Ishikawa (cell line): ENCODE data around the gene PRRT3.

Source experiments
- CEBPB ChIP-seq: IDR thresholded peaks from 2 replicates; pipeline ENCODE4 v1.6.1; 2012
- CREB1 ChIP-seq: IDR thresholded peaks from 2 replicates; pipeline ENCODE4 v1.6.1; 2012; ENCODE audit warnings: low read depth
- EP300 ChIP-seq: IDR thresholded peaks from 2 replicates; pipeline ENCODE4 v1.6.1; 2012; ENCODE audit warnings: borderline replicate concordance
- FOXM1 ChIP-seq: IDR thresholded peaks from 2 replicates; pipeline ENCODE4 v1.6.1; 2012; ENCODE audit warnings: low read depth, borderline replicate concordance
- NFIC ChIP-seq: IDR thresholded peaks from 2 replicates; pipeline ENCODE4 v1.6.1; 2012
- RAD21 ChIP-seq: IDR thresholded peaks from 2 replicates; pipeline ENCODE4 v1.6.1; 2012; ENCODE audit warnings: low read depth
- TAF1 ChIP-seq: IDR thresholded peaks from 2 replicates; pipeline ENCODE4 v1.6.1; 2012; ENCODE audit warnings: low read depth, mild to moderate bottlenecking
- TCF12 ChIP-seq: IDR thresholded peaks from 2 replicates; pipeline ENCODE4 v1.6.1; 2012; ENCODE audit warnings: low read depth
- TEAD4 ChIP-seq: IDR thresholded peaks from 2 replicates; pipeline ENCODE4 v1.6.1; 2012
- YY1 ChIP-seq: IDR thresholded peaks from 2 replicates; pipeline ENCODE4 v1.6.1; 2012; ENCODE audit warnings: low read depth
- ZBTB7A ChIP-seq: IDR thresholded peaks from 2 replicates; pipeline ENCODE4 v1.6.1; 2012; ENCODE audit warnings: low read depth
- TF ChIP-seq, protein P1 (sequence below): IDR thresholded peaks from 2 replicates; pipeline ENCODE4 v1.6.1; 2012
- TF ChIP-seq, protein P2 (sequence below): IDR thresholded peaks from 2 replicates; pipeline ENCODE4 v1.6.1; 2012; ENCODE audit warnings: low read depth, mild to moderate bottlenecking

DNA sequence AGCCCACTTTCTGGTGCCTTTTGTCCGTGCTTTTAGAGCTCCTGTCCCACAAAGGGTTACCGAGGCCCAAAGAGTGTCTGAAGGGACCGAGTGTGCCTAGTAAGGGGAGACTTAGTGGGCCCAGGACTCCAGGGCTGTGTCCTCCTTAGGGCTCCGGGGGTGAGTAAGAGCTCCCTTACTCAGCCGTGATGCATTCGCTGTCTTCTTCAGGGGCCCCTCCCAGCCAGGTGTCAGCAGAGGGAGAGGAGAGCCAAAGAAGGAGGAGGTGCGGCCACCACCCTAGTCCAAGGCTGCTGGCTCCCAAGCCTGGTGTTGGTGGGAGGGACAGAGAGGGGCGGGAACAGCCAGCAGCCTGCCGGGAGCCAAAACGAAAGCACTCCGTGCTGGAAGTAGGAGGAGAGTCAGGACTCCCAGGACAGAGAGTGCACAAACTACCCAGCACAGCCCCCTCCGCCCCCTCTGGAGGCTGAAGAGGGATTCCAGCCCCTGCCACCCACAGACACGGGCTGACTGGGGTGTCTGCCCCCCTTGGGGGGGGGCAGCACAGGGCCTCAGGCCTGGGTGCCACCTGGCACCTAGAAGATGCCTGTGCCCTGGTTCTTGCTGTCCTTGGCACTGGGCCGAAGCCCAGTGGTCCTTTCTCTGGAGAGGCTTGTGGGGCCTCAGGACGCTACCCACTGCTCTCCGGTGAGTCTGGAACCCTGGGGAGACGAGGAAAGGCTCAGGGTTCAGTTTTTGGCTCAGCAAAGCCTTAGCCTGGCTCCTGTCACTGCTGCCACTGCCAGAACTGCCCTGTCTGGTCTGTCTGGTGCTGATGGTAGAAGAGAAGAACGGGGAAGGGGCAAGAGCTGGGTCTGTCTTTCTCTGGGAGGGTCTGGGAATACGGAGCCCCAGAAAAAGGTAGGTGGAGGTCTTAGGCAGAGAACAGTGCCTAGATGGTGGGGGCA lies 35.2 kb downstream of the PRRT3 start, which contains the start of gene IL17RC:
- TF ChIP-seq CREB1 (no peak), EP300 (no peak), YY1 (no peak), TAF1 (peak; percentile 4; the same call in 1 of the 2 replicates), TEAD4 (no peak), ZBTB7A (no peak), CEBPB (no peak), TCF12 (no peak), NFIC (no peak), RAD21 (no peak), FOXM1 (no peak)
- TF ChIP-seq, protein P1, sequence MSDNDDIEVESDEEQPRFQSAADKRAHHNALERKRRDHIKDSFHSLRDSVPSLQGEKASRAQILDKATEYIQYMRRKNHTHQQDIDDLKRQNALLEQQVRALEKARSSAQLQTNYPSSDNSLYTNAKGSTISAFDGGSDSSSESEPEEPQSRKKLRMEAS = peak; percentile 30; the same call in 1 of the 2 replicates
- TF ChIP-seq, protein P2, sequence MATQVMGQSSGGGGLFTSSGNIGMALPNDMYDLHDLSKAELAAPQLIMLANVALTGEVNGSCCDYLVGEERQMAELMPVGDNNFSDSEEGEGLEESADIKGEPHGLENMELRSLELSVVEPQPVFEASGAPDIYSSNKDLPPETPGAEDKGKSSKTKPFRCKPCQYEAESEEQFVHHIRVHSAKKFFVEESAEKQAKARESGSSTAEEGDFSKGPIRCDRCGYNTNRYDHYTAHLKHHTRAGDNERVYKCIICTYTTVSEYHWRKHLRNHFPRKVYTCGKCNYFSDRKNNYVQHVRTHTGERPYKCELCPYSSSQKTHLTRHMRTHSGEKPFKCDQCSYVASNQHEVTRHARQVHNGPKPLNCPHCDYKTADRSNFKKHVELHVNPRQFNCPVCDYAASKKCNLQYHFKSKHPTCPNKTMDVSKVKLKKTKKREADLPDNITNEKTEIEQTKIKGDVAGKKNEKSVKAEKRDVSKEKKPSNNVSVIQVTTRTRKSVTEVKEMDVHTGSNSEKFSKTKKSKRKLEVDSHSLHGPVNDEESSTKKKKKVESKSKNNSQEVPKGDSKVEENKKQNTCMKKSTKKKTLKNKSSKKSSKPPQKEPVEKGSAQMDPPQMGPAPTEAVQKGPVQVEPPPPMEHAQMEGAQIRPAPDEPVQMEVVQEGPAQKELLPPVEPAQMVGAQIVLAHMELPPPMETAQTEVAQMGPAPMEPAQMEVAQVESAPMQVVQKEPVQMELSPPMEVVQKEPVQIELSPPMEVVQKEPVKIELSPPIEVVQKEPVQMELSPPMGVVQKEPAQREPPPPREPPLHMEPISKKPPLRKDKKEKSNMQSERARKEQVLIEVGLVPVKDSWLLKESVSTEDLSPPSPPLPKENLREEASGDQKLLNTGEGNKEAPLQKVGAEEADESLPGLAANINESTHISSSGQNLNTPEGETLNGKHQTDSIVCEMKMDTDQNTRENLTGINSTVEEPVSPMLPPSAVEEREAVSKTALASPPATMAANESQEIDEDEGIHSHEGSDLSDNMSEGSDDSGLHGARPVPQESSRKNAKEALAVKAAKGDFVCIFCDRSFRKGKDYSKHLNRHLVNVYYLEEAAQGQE = no peak
